Endodermal cell (in vitro differentiated cells): ENCODE results near the gene STX10. TPM values are rescaled to one million over a fixed set of nuclear protein-coding genes. Genes with fewer than 3 reads are reported as not detected.

Experiments
- DNase-seq: peaks from one replicate; pipeline ENCODE4 v3.0.0-alpha.2; 2017
- H3K27ac ChIP-seq: 2 replicates; pipeline ENCODE4 v1.5.1; 2013; ENCODE audit warnings: mild to moderate bottlenecking, low read depth, low read length, moderate library complexity
- H3K27me3 ChIP-seq: 2 replicates; pipeline ENCODE4 v1.6.1; 2013; ENCODE audit warnings: mild to moderate bottlenecking, low read length, moderate library complexity; ENCODE audit not compliant: insufficient read depth, control insufficient read depth, poor library complexity, severe bottlenecking
- H3K36me3 ChIP-seq: 2 replicates; pipeline ENCODE4 v1.7.0; 2013; ENCODE audit warnings: mild to moderate bottlenecking, low read length, moderate library complexity; ENCODE audit not compliant: control insufficient read depth, insufficient read depth
- H3K4me1 ChIP-seq: one replicate; pipeline ENCODE4 v1.7.0; 2013; ENCODE audit warnings: low read length; ENCODE audit not compliant: control insufficient read depth, insufficient read depth
- H3K4me3 ChIP-seq: 2 replicates; pipeline ENCODE4 v1.5.1; 2013; ENCODE audit warnings: mild to moderate bottlenecking, low read length, moderate library complexity
- H3K9ac ChIP-seq: 2 replicates; pipeline ENCODE4 v1.6.1; 2013; ENCODE audit warnings: mild to moderate bottlenecking, low read length, moderate library complexity; ENCODE audit not compliant: poor library complexity, severe bottlenecking; ENCODE audit errors: extremely low read depth
- H3K9me3 ChIP-seq: 2 replicates; pipeline ENCODE4 v1.6.1; 2013; ENCODE audit warnings: mild to moderate bottlenecking, low read length, moderate library complexity; ENCODE audit not compliant: control insufficient read depth
- H3K27ac Mint-ChIP-seq: 2 replicates; pipeline ENCODE4 v1.8.0; 2020; ENCODE audit warnings: mixed read lengths
- H3K27me3 Mint-ChIP-seq: 2 replicates; pipeline ENCODE4 v1.8.0; 2021; ENCODE audit warnings: mild to moderate bottlenecking, mixed read lengths; ENCODE audit not compliant: insufficient read depth
- H3K36me3 Mint-ChIP-seq: 2 replicates; pipeline ENCODE4 v1.8.0; 2020; ENCODE audit warnings: low read depth, mixed read lengths
- H3K4me1 Mint-ChIP-seq: 2 replicates; pipeline ENCODE4 v1.8.0; 2020; ENCODE audit warnings: mixed read lengths
- H3K4me3 Mint-ChIP-seq: 2 replicates; pipeline ENCODE4 v1.8.0; 2020; ENCODE audit warnings: mild to moderate bottlenecking, moderate library complexity, mixed read lengths
- H3K9me3 Mint-ChIP-seq: 2 replicates; pipeline ENCODE4 v1.8.0; 2020; ENCODE audit warnings: mild to moderate bottlenecking, mixed read lengths
- WGBS, 2 experiments: methylation state at CpG; one replicate each; pipeline versions ENCODE4 v1.1.5 to v1.1.7; 2013; ENCODE audit warnings: missing lambda C conversion rate in 2 of 2, mixed read lengths in 1 of 2; ENCODE audit not compliant: insufficient coverage in 1 of 2, insufficient read length in 1 of 2; 5-methylcytosine and 5-hydroxymethylcytosine counted together
- total RNA-seq, 2 donors: library from RNA; stranded (reverse); fragmentation: NEBNext Ultra II Directional in 1 of 2; extraction: Animal tissue kit (Norgen Biotek cat#: 25700) in 1 of 2; gene quantifications; 2 replicates in 1 of 2; 3 replicates in 1 of 2; pipeline ENCODE4 v1.2.1, GENCODE V29; 2021
- TF ChIP-seq, protein P1 (sequence below): fragments of 200-600 bp; sonication (generic); conservative IDR thresholded peaks from 2 replicates; pipeline ENCODE4 v1.5.0; 2021; ENCODE audit warnings: antibody characterized with exemption, mild to moderate bottlenecking

Gene STX10
- total RNA-seq, 2 donors from 2014 or later: 30.8 to 34.8 TPM

DNA sequence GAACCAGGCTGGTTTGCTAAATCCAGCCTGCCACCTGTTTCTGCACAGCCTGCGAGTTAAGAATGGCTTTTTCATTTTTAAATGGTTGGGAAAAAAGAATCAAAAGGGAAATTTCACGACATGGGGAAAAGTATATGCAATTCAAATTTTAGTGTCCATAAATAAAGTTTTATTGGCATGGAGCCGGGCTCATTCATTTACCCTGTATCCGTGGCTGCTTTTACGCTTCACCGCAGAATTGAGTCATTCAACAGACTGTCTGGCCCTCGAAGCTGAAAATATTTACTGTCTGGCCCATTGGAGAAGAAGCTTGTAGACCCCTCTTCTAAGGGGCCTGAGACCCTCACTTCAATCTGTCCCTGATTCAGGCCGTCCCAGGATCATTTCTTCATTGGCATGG is 26.2 kb upstream of the STX10 start:
- DNase-seq: no peak
- H3K4me3 ChIP-seq: no peak overlapping the region
- no peaks in the 10 kb centered on the region for H3K9me3 ChIP-seq
- Mint-ChIP-seq H3K36me3 (no peaks in the 10 kb centered on the region), H3K4me1 (no peaks in the 10 kb centered on the region), H3K4me3 (no peak overlapping the region), H3K27me3 (no peaks in the 10 kb centered on the region), H3K9me3 (peaks cover 1% of the 10 kb centered on the region), H3K27ac (no peak overlapping the region)
- H3K4me1 ChIP-seq: no peaks in the 10 kb centered on the region
- H3K27ac ChIP-seq: no peak overlapping the region
- 89 to 91% methylated on average over 7 to 8 of the region's 8 CpGs for WGBS, 2 experiments
- TF ChIP-seq, protein P1, sequence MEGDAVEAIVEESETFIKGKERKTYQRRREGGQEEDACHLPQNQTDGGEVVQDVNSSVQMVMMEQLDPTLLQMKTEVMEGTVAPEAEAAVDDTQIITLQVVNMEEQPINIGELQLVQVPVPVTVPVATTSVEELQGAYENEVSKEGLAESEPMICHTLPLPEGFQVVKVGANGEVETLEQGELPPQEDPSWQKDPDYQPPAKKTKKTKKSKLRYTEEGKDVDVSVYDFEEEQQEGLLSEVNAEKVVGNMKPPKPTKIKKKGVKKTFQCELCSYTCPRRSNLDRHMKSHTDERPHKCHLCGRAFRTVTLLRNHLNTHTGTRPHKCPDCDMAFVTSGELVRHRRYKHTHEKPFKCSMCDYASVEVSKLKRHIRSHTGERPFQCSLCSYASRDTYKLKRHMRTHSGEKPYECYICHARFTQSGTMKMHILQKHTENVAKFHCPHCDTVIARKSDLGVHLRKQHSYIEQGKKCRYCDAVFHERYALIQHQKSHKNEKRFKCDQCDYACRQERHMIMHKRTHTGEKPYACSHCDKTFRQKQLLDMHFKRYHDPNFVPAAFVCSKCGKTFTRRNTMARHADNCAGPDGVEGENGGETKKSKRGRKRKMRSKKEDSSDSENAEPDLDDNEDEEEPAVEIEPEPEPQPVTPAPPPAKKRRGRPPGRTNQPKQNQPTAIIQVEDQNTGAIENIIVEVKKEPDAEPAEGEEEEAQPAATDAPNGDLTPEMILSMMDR: no peak
- no peaks in the 10 kb centered on the region for H3K36me3 ChIP-seq
- no peak overlapping the region for H3K9ac ChIP-seq
- no peaks in the 10 kb centered on the region for H3K27me3 ChIP-seq

DNA sequence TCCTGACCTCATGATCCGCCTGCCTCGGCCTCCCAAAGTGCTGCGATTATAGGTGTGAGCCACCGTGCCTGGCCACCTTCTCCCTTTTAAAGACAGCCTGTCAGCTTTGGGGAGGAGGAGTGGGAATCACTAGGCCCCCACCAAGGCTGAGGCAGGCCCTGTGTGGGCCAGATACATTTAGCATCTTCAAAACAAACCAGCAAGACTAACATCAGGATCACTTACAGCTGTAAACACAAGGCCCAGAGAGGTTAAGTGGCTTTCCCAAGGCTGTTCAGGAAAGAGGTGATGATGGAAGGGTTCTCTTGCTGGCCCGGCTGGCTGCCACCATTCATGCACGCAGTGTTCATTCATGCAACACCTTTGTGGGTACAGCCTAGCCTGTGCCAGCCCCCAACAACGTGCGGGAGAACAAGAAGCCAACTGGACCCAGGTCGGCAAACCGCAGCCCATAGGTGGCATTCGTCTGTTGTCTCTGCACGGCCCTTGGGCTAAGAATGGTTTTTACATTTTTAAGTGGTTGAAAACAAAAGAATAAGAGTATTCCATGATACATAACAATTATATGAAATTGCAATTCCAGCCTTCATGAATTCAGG is 23.1 kb upstream of the STX10 start:
- H3K9me3 ChIP-seq: no peaks in the 10 kb centered on the region
- H3K27ac ChIP-seq: no peak overlapping the region
- Mint-ChIP-seq H3K4me3 (no peak overlapping the region), H3K27ac (no peak overlapping the region), H3K9me3 (no peaks in the 10 kb centered on the region), H3K4me1 (no peaks in the 10 kb centered on the region), H3K36me3 (peaks cover 2% of the 10 kb centered on the region), H3K27me3 (no peaks in the 10 kb centered on the region)
- TF ChIP-seq, protein P1: no peak
- 84 to 94% methylated on average over 7 to 12 of the region's 12 CpGs for WGBS, 2 experiments
- H3K9ac ChIP-seq: no peak overlapping the region
- H3K4me1 ChIP-seq: no peaks in the 10 kb centered on the region
- H3K27me3 ChIP-seq: no peaks in the 10 kb centered on the region
- H3K4me3 ChIP-seq: no peak overlapping the region
- no peaks in the 10 kb centered on the region for H3K36me3 ChIP-seq
- no peak for DNase-seq

DNA sequence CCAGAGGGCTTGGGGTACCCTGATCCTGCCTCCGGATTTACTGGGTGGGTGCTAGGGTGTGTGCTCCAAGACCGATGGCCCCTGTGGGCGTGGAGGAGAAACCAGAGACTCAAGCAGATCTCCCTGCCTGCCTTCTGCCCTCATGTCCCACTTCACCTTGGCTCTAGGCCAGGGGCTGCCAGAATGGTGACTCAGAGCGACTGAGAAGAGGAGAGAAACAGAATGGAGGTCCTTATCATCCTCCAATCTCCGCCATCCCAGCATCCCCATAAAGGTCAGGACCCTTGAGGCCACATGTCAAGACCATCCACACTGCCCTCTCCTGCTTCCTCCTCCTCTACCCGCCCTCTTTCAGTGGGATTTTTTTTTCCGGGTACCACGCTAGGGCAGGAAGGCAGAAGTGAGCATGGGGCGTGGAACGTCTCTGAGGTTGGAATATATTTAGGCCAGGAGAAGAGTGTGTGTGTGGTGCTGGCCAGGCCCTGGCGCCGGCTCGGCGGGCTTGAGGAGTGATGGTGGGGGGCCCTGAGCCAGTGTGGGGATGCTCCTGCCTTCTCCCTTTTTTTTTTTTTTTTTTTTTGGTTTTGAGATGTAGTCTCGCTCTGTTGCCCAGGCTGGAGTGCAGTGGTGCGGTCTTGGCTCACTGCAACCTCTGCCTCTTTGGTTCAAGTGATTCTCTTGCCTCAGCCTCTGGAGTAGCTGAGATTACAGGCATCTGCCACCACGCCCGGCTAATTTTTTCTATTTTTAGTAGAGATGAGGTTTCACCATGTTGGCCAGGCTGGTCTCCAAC is 22.4 kb upstream of the STX10 start:
- Histone ChIP-seq H3K9me3 (no peaks in the 10 kb centered on the region), H3K4me1 (no peaks in the 10 kb centered on the region), H3K27me3 (no peaks in the 10 kb centered on the region), H3K9ac (no peak overlapping the region), H3K36me3 (no peaks in the 10 kb centered on the region), H3K4me3 (no peak overlapping the region), H3K27ac (no peak overlapping the region)
- TF ChIP-seq, protein P1: no peak
- no peaks in the 10 kb centered on the region for H3K27me3 Mint-ChIP-seq
- DNase-seq: no peak
- H3K9me3 Mint-ChIP-seq: no peaks in the 10 kb centered on the region
- H3K4me3 Mint-ChIP-seq: no peak overlapping the region
- H3K27ac Mint-ChIP-seq: no peak overlapping the region
- peaks cover 2% of the 10 kb centered on the region for H3K36me3 Mint-ChIP-seq
- H3K4me1 Mint-ChIP-seq: peaks cover 3% of the 10 kb centered on the region
- WGBS, 2 experiments: 83 to 88% methylated on average over 4 to 18 of the region's 18 CpGs
